Body of pancreas (tissue), 4 donors: ENCODE measurements around the gene PDLIM1. TPM values are rescaled to one million over a fixed set of nuclear protein-coding genes. Genes with fewer than 3 reads are reported as not detected.
A peak's percentile ranks its signal among the peaks of the same experiment; 100 is the strongest.

Experiments
- ATAC-seq: fragments of 150-250 bp; one replicate; pipeline ENCODE4 v1.9.1; 2016
- DNase-seq, 4 donors: peaks; one replicate each; pipeline ENCODE4 v3.0.0-alpha.2; 2019
- H3K27ac ChIP-seq, 4 donors: fragments of 200-600 bp; sonication (generic); 1 replicate in 3 of 4; 2 replicates in 1 of 4; pipeline versions ENCODE4 v1.5.1 to v1.6.1; 2016 to 2019; ENCODE audit warnings: mild to moderate bottlenecking in 1 of 4, mixed read lengths in 1 of 4, moderate library complexity in 1 of 4
- H3K27me3 ChIP-seq, 2 donors: fragments of 200-600 bp; sonication (generic); one replicate each; pipeline ENCODE4 v1.6.0; 2016; ENCODE audit warnings: mild to moderate bottlenecking in 1 of 2
- H3K36me3 ChIP-seq, 2 donors: fragments of 200-600 bp; sonication (generic); replicated peaks in 1 of 2; 2 replicates each; pipeline ENCODE4 v1.5.1; 2016; ENCODE audit warnings: low read depth in 2 of 2; ENCODE audit not compliant: insufficient read depth in 1 of 2
- H3K4me1 ChIP-seq: fragments of 200-600 bp; sonication (generic); one replicate; pipeline ENCODE4 v1.6.0; 2016
- H3K4me3 ChIP-seq, 2 donors: fragments of 200-600 bp; sonication (generic); 1 replicate in 1 of 2; 2 replicates in 1 of 2; pipeline ENCODE4 v1.5.1; 2016 to 2019
- H3K9me3 ChIP-seq, 3 donors: fragments of 200-600 bp; sonication (generic); 1 replicate in 2 of 3; 2 replicates in 1 of 3; pipeline ENCODE4 v1.5.1; 2016
- POLR2A ChIP-seq, 3 donors: fragments of 450-650 bp; IDR thresholded peaks; one replicate each; pipeline ENCODE4 v1.6.1; 2016; ENCODE audit warnings: antibody characterized with exemption in 3 of 3, mild to moderate bottlenecking in 2 of 3
- WGBS, 2 donors: methylation state at CpG; one replicate each; pipeline ENCODE4 v1.1.5; 2017; 5-methylcytosine and 5-hydroxymethylcytosine counted together
- intact Hi-C: fragments of 100-400 bp; cut with DNase I; formaldehyde crosslinking; loops from one replicate; pipeline ENCODE4 v1.15.1; 2023
- total RNA-seq, 2 donors: library from RNA; depleted of rRNA; stranded (reverse); fragments of >200 nt; gene quantifications; one replicate each; pipeline ENCODE4 v1.1.0, GENCODE V29; 2016
- TF ChIP-seq, protein P1 (sequence below), 7 experiments: fragments of 450-650 bp in 4 of 7; fragments of 200-600 bp in 3 of 7; sonication (generic) in 3 of 7; IDR thresholded peaks; one replicate each; pipeline ENCODE4 v1.5.1; 2016 to 2019; ENCODE audit warnings: antibody characterized with exemption in 7 of 7

The PDLIM1 gene
- total RNA-seq, 2 donors from 2014 or later: 41.5 to 66.2 TPM

GRCh38 chr10:95319239-95319638 lies 28.4 kb upstream of the PDLIM1 start:
- Histone ChIP-seq H3K27ac (no peak overlapping the region), H3K4me3 (no peak overlapping the region), H3K9me3 (no peaks in the 10 kb centered on the region), H3K27me3 (no peaks in the 10 kb centered on the region), H3K4me1 (no peaks in the 10 kb centered on the region), H3K36me3 (no peaks in the 10 kb centered on the region)
- no peak for DNase-seq
- intact Hi-C loops: no loop called here
- TF ChIP-seq, protein P1, sequence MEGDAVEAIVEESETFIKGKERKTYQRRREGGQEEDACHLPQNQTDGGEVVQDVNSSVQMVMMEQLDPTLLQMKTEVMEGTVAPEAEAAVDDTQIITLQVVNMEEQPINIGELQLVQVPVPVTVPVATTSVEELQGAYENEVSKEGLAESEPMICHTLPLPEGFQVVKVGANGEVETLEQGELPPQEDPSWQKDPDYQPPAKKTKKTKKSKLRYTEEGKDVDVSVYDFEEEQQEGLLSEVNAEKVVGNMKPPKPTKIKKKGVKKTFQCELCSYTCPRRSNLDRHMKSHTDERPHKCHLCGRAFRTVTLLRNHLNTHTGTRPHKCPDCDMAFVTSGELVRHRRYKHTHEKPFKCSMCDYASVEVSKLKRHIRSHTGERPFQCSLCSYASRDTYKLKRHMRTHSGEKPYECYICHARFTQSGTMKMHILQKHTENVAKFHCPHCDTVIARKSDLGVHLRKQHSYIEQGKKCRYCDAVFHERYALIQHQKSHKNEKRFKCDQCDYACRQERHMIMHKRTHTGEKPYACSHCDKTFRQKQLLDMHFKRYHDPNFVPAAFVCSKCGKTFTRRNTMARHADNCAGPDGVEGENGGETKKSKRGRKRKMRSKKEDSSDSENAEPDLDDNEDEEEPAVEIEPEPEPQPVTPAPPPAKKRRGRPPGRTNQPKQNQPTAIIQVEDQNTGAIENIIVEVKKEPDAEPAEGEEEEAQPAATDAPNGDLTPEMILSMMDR (IDR thresholded peaks at IDR 0.05): no peak
- TF ChIP-seq POLR2A (IDR thresholded peaks at IDR 0.05): no peak
- no peak for ATAC-seq

GRCh38 chr10:95315509-95315908 lies 24.7 kb upstream of the PDLIM1 start:
- no peak for ATAC-seq
- H3K27me3 ChIP-seq: no peaks in the 10 kb centered on the region
- no peaks in the 10 kb centered on the region for H3K36me3 ChIP-seq
- TF ChIP-seq, protein P1 (IDR thresholded peaks at IDR 0.05): no peak
- no peak for TF ChIP-seq POLR2A (IDR thresholded peaks at IDR 0.05)
- no peaks in the 10 kb centered on the region for H3K9me3 ChIP-seq
- H3K4me3 ChIP-seq: no peak overlapping the region
- 63% methylated on average over 2 of the region's 2 CpGs for WGBS, 2 donors
- H3K27ac ChIP-seq: no peak overlapping the region
- intact Hi-C loops: no loop called here
- H3K4me1 ChIP-seq: peaks cover 16% of the 10 kb centered on the region
- DNase-seq: no peak

DNA sequence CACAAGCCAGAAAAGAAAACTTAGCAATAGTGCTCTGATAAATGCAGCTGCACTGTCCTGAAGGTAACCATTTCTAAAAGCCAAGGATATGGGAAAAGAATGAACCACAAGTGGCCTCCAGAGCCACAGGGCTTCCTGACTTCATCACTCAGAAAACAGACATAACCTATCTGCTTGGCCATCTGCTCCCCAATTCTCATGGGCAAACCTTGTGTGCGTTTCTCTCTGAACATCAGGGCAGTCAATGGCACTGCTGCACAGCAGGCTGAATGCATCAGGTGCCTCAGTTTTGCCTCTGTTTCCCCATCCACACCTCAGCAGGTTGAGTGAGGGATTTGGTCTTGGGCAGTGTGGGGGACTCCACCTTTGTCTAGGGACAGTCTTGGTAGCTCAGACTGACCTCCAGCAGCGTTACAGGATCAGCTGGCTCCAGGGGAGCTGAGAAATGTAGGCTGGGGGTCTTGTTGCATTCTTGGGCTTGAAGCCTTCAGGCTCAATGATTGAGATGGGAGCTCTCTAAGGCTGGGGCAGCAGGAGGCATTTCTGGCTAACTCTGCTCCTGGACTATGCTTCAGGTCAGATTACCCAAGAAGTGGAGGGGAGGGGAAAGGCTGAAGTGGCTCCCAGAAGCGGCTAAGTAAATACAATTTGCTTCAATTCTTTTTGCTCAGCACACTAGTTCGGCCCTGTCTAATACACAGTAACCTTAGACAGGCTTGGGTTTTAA lies 23.6 kb upstream of the PDLIM1 start:
- no peaks in the 10 kb centered on the region for H3K9me3 ChIP-seq
- DNase-seq (no peak), ATAC-seq (no peak)
- H3K4me1 ChIP-seq: peaks cover 20% of the 10 kb centered on the region
- TF ChIP-seq, protein P1 (IDR thresholded peaks at IDR 0.05): no peak
- no peak for TF ChIP-seq POLR2A (IDR thresholded peaks at IDR 0.05)
- no peak overlapping the region for H3K4me3 ChIP-seq
- H3K36me3 ChIP-seq: no peaks in the 10 kb centered on the region
- 93 to 98% methylated on average over 3 to 4 of the region's 4 CpGs for WGBS, 2 donors
- no peak overlapping the region for H3K27ac ChIP-seq
- H3K27me3 ChIP-seq: no peaks in the 10 kb centered on the region
- intact Hi-C loops: no loop called here

- Histone ChIP-seq H3K9me3 (no peaks in the 10 kb centered on the region), H3K4me3 (no peak overlapping the region), H3K27ac (no peak overlapping the region), H3K4me1 (peaks cover 31% of the 10 kb centered on the region), H3K36me3 (no peaks in the 10 kb centered on the region), H3K27me3 (no peaks in the 10 kb centered on the region)
- DNase-seq: no peak
- TF ChIP-seq POLR2A (IDR thresholded peaks at IDR 0.05): no peak
- TF ChIP-seq, protein P1 (IDR thresholded peaks at IDR 0.05): no peak
- intact Hi-C loops: no loop called here
- ATAC-seq: no peak
- WGBS, 2 donors: 94 to 100% methylated on average over 1 of the region's 1 CpG
Measured at GRCh38 chr10:95312986-95313495, 22.2 kb upstream of the PDLIM1 start.

DNA sequence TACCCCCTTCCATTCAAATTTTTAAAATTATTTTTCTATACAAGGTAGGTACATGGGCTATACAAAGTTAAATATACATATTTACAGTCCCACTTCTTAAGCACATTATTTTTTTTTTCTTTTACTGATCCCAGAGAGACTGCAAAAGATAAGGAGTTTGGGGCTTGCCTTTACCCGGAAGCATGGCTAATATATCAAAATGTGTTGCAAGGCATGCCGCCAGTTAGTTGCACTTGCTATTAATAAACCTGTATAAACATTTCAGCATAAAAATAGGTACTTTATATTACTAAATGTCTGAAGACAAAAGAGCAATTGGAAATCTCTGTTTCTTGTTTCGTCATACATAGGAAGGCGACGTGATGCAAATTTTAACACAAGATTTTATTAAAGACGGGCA lies 21.5 kb upstream of the PDLIM1 start:
- intact Hi-C loops: no loop called here
- H3K27me3 ChIP-seq: no peaks in the 10 kb centered on the region
- WGBS, 2 donors: 18 to 20% methylated on average over 6 of the region's 6 CpGs
- DNase-seq: peak; percentile 42 to 79 (median 66)
- no peaks in the 10 kb centered on the region for H3K36me3 ChIP-seq
- H3K4me1 ChIP-seq: peaks cover 39% of the 10 kb centered on the region
- TF ChIP-seq, protein P1 (IDR thresholded peaks at IDR 0.05): no peak
- TF ChIP-seq POLR2A (IDR thresholded peaks at IDR 0.05): no peak
- ATAC-seq: peak; percentile 52
- no peak overlapping the region for H3K4me3 ChIP-seq
- peak overlapping the region in 1 of 4 donors; percentile 19 for H3K27ac ChIP-seq
- H3K9me3 ChIP-seq: no peaks in the 10 kb centered on the region
